ENCODE results near the gene AVPR2.

Gene AVPR2

GRCh38 chrX:153909024-153909979 is 4.8 kb downstream of the AVPR2 start:
- no peak for TF ChIP-seq CTCF (IDR thresholded peaks at IDR 0.05)
- DNase-seq, result peak; percentile 68
- H3K27me3 Mint-ChIP-seq (ENCODE audit: low read depth, poor library complexity), result no peaks in the 10 kb centered on the region
- peaks cover 12% of the 10 kb centered on the region for H3K4me1 Mint-ChIP-seq
- H3K36me3 Mint-ChIP-seq (ENCODE audit: low read depth), result no peaks in the 10 kb centered on the region
- peaks cover 37% of the 10 kb centered on the region for H3K9me3 Mint-ChIP-seq
- no peak overlapping the region for H3K4me3 Mint-ChIP-seq
- no peak overlapping the region for H3K27ac Mint-ChIP-seq

GRCh38 chrX:153909980-153910360 is 5.5 kb downstream of the AVPR2 start:
- no peak overlapping the region for H3K27ac Mint-ChIP-seq
- no peak for DNase-seq
- no peaks in the 10 kb centered on the region for H3K27me3 Mint-ChIP-seq (ENCODE audit: low read depth, poor library complexity)
- H3K4me3 Mint-ChIP-seq, result no peak overlapping the region
- peaks cover 8% of the 10 kb centered on the region for H3K4me1 Mint-ChIP-seq
- peaks cover 39% of the 10 kb centered on the region for H3K9me3 Mint-ChIP-seq
- no peak for TF ChIP-seq CTCF (IDR thresholded peaks at IDR 0.05)
- H3K36me3 Mint-ChIP-seq (ENCODE audit: low read depth), result no peaks in the 10 kb centered on the region

- DNase-seq, result no peak
- no peak overlapping the region for H3K27ac Mint-ChIP-seq
- H3K27me3 Mint-ChIP-seq (ENCODE audit: low read depth, poor library complexity), result no peaks in the 10 kb centered on the region
- H3K36me3 Mint-ChIP-seq (ENCODE audit: low read depth), result no peaks in the 10 kb centered on the region
- H3K9me3 Mint-ChIP-seq, result peaks cover 39% of the 10 kb centered on the region
- no peak for TF ChIP-seq CTCF (IDR thresholded peaks at IDR 0.05)
- no peak overlapping the region for H3K4me3 Mint-ChIP-seq
- H3K4me1 Mint-ChIP-seq, result peaks cover 8% of the 10 kb centered on the region
Measured at GRCh38 chrX:153910446-153910845, 6.0 kb downstream of the AVPR2 start.

GRCh38 chrX:153911798-153912197 is 7.3 kb downstream of the AVPR2 start:
- H3K27me3 Mint-ChIP-seq (ENCODE audit: low read depth, poor library complexity), result no peaks in the 10 kb centered on the region
- TF ChIP-seq CTCF (IDR thresholded peaks at IDR 0.05), result no peak
- no peak for DNase-seq
- no peak overlapping the region for H3K27ac Mint-ChIP-seq
- H3K9me3 Mint-ChIP-seq, result peaks cover 46% of the 10 kb centered on the region
- H3K36me3 Mint-ChIP-seq (ENCODE audit: low read depth), result peaks cover 5% of the 10 kb centered on the region
- H3K4me1 Mint-ChIP-seq, result peaks cover 8% of the 10 kb centered on the region
- H3K4me3 Mint-ChIP-seq, result no peak overlapping the region

GRCh38 chrX:153913211-153913610 is 8.7 kb downstream of the AVPR2 start:
- no peaks in the 10 kb centered on the region for H3K27me3 Mint-ChIP-seq (ENCODE audit: low read depth, poor library complexity)
- no peak overlapping the region for H3K27ac Mint-ChIP-seq
- peaks cover 53% of the 10 kb centered on the region for H3K9me3 Mint-ChIP-seq
- H3K4me1 Mint-ChIP-seq, result peaks cover 8% of the 10 kb centered on the region
- peaks cover 5% of the 10 kb centered on the region for H3K36me3 Mint-ChIP-seq (ENCODE audit: low read depth)
- no peak for DNase-seq
- no peak overlapping the region for H3K4me3 Mint-ChIP-seq
- TF ChIP-seq CTCF (IDR thresholded peaks at IDR 0.05), result no peak

- Mint-ChIP-seq H3K36me3 (ENCODE audit: low read depth) (peaks cover 5% of the 10 kb centered on the region), H3K27me3 (ENCODE audit: low read depth, poor library complexity) (no peaks in the 10 kb centered on the region), H3K27ac (no peak overlapping the region), H3K4me3 (no peak overlapping the region), H3K9me3 (peaks cover 53% of the 10 kb centered on the region), H3K4me1 (peaks cover 8% of the 10 kb centered on the region)
- DNase-seq, result no peak
- TF ChIP-seq CTCF (IDR thresholded peaks at IDR 0.05), result no peak
Measured at GRCh38 chrX:153913701-153914100, 9.2 kb downstream of the AVPR2 start.

Measured in nephron progenitor cell (in vitro differentiated cells).